Esophagus muscularis mucosa (tissue), 3 donors: ENCODE data around the gene TEX14.

Experiments used
- EP300 ChIP-seq: sonication (generic); formaldehyde crosslinking; IDR thresholded peaks from one replicate; pipeline ENCODE4 v1.6.1; 2017; ENCODE audit warnings: antibody characterized with exemption
- TF ChIP-seq, protein P1 (sequence below), 3 experiments: fragments of 200-600 bp in 2 of 3; fragments of 450-650 bp in 1 of 3; sonication (generic) in 2 of 3; IDR thresholded peaks; one replicate each; pipeline ENCODE4 v1.5.1; 2017 to 2019; ENCODE audit warnings: antibody characterized with exemption in 3 of 3, mild to moderate bottlenecking in 2 of 3, moderate library complexity in 1 of 3

GRCh38 chr17:58585554-58585953 is 106.3 kb downstream of the TEX14 start:
- TF ChIP-seq, protein P1, sequence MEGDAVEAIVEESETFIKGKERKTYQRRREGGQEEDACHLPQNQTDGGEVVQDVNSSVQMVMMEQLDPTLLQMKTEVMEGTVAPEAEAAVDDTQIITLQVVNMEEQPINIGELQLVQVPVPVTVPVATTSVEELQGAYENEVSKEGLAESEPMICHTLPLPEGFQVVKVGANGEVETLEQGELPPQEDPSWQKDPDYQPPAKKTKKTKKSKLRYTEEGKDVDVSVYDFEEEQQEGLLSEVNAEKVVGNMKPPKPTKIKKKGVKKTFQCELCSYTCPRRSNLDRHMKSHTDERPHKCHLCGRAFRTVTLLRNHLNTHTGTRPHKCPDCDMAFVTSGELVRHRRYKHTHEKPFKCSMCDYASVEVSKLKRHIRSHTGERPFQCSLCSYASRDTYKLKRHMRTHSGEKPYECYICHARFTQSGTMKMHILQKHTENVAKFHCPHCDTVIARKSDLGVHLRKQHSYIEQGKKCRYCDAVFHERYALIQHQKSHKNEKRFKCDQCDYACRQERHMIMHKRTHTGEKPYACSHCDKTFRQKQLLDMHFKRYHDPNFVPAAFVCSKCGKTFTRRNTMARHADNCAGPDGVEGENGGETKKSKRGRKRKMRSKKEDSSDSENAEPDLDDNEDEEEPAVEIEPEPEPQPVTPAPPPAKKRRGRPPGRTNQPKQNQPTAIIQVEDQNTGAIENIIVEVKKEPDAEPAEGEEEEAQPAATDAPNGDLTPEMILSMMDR (IDR thresholded peaks at IDR 0.05): no peak
- no peak for TF ChIP-seq EP300
